K562 (cell line): Measurements from ENCODE around the gene TMOD2. TPM values are rescaled to one million over a fixed set of nuclear protein-coding genes. Genes with fewer than 3 reads are reported as not detected.
A peak's percentile ranks its signal among the peaks of the same experiment; 100 is the strongest.

Source experiments
- ATAC-seq: fragments of 200-7000 bp; cut with Tn5 transposase; 3 replicates; pipeline ENCODE4 v1.9.1; 2020; ENCODE audit warnings: moderate library complexity
- BruUV-seq: library from RNA; stranded (reverse); fragments of 400-500 nt; replicated peaks from 2 replicates; lab custom pipeline; 2021; lab: Mats Ljungman, UMichigan
- CTCF ChIA-PET: fragments of 300-600 bp; formaldehyde crosslinking; extraction: SDS; loops from one replicate; lab custom pipeline; 2021; ENCODE audit warnings: low intra/inter-chr PET ratio; lab: Yijun Ruan, JAX
- POLR2A ChIA-PET: fragments of 300-600, 350-650 bp; sonication (Branson Sonifier 250); formaldehyde crosslinking; extraction: SDS; loops from one replicate; lab custom pipeline; 2021; ENCODE audit warnings: antibody characterized with exemption, inconsistent platforms; lab: Yijun Ruan, JAX
- DNase-seq, 4 experiments: peaks; one replicate each; pipeline versions ENCODE4 v3.0.0 to v3.0.0-alpha.2; 2011 to 2018; ENCODE audit warnings: low spot score in 3 of 4, mixed read lengths in 3 of 4; ENCODE audit errors: extremely low read depth in 1 of 4
- FAIRE-seq: peaks from 2 replicates; lab custom pipeline; 2011; peaks lifted over from hg19 to GRCh38; lab: Jason Lieb, UNC
- H2AFZ ChIP-seq: 2 replicates; pipeline ENCODE4 v1.6.0; 2011; ENCODE audit warnings: low read depth, low read length, control low read depth, inconsistent platforms
- H3K27ac ChIP-seq: fragments of 200-600 bp; 3 replicates; pipeline ENCODE4 v1.8.0; 2011; ENCODE audit warnings: low read depth, mild to moderate bottlenecking, control low read depth, inconsistent platforms, low read length, moderate library complexity, mixed read lengths; ENCODE audit errors: extremely low read depth
- H3K27me3 ChIP-seq, 2 experiments: fragments of 300-600 bp in 1 of 2; 2 replicates in 1 of 2; 3 replicates in 1 of 2; pipeline versions ENCODE4 v1.6.0 to v1.8.0; 2011; ENCODE audit warnings: inconsistent platforms in 2 of 2, low read length in 2 of 2, mild to moderate bottlenecking in 1 of 2, mixed read lengths in 1 of 2, moderate library complexity in 1 of 2; ENCODE audit not compliant: control insufficient read depth in 2 of 2, insufficient read depth in 2 of 2
- H3K36me3 ChIP-seq: fragments of 300-600 bp; 3 replicates; pipeline ENCODE4 v1.8.0; 2011; ENCODE audit warnings: mild to moderate bottlenecking, low read length, inconsistent platforms; ENCODE audit not compliant: control insufficient read depth, insufficient read depth
- H3K4me1 ChIP-seq, 2 experiments: fragments of 200-600 bp in 1 of 2; replicated peaks in 1 of 2; 2 replicates in 1 of 2; 3 replicates in 1 of 2; pipeline versions ENCODE4 v1.5.1 to v1.8.0; 2011; ENCODE audit warnings: inconsistent platforms in 2 of 2, low read length in 2 of 2, mild to moderate bottlenecking in 1 of 2, mixed read lengths in 1 of 2, moderate library complexity in 1 of 2; ENCODE audit not compliant: control insufficient read depth in 2 of 2, insufficient read depth in 2 of 2
- H3K4me2 ChIP-seq: 2 replicates; pipeline ENCODE4 v1.6.1; 2011; ENCODE audit warnings: low read length, control low read depth, inconsistent platforms, mixed read lengths; ENCODE audit not compliant: insufficient read depth
- H3K4me3 ChIP-seq: fragments of 200-600 bp; sonication (generic), shearing (Covaris generic); 2 replicates; pipeline ENCODE4 v1.5.1; 2016; ENCODE audit warnings: control low read depth, inconsistent platforms
- H3K79me2 ChIP-seq: fragments of 200-600 bp; 3 replicates; pipeline ENCODE4 v1.8.0; 2011; ENCODE audit warnings: low read length, inconsistent platforms; ENCODE audit not compliant: control insufficient read depth, insufficient read depth
- H3K9ac ChIP-seq, 2 experiments: 2 replicates each; pipeline versions ENCODE4 v1.6.0 to v1.6.1; 2011; ENCODE audit warnings: low read depth in 2 of 2, low read length in 2 of 2, control low read depth in 1 of 2, inconsistent platforms in 1 of 2, mild to moderate bottlenecking in 1 of 2, mixed read lengths in 1 of 2; ENCODE audit not compliant: insufficient read depth in 1 of 2
- H3K9me1 ChIP-seq: one replicate; pipeline ENCODE4 v1.6.0; 2011; ENCODE audit warnings: inconsistent platforms, mild to moderate bottlenecking, low read length, moderate library complexity; ENCODE audit not compliant: control insufficient read depth, insufficient read depth
- H3K9me3 ChIP-seq: replicated peaks from 2 replicates; pipeline ENCODE4 v1.5.1; 2011; ENCODE audit warnings: low read depth, low read length, inconsistent platforms; ENCODE audit not compliant: control insufficient read depth, insufficient read depth
- H4K20me1 ChIP-seq: replicated peaks from 2 replicates; pipeline ENCODE4 v1.6.1; 2011; ENCODE audit warnings: low read length, inconsistent platforms, mixed read lengths; ENCODE audit not compliant: control insufficient read depth, insufficient read depth
- GTF2B ChIP-seq: IDR thresholded peaks from 2 replicates; pipeline ENCODE4 v1.6.1; 2011; ENCODE audit not compliant: insufficient read length; ENCODE audit errors: extremely low read depth
- HDAC2 ChIP-seq: fragments of 450-650 bp; IDR thresholded peaks from 2 replicates; pipeline ENCODE4 v1.6.1; 2016; ENCODE audit warnings: mild to moderate bottlenecking
- KDM5B ChIP-seq: fragments of 200-600 bp; sonication (generic); IDR thresholded peaks from 2 replicates; pipeline ENCODE4 v1.6.1; 2012; ENCODE audit warnings: low read depth, mild to moderate bottlenecking, moderate library complexity, low read length, control low read depth, inconsistent platforms; ENCODE audit not compliant: insufficient replicate concordance
- MCM5 ChIP-seq: fragments of 450-650 bp; IDR thresholded peaks from 2 replicates; pipeline ENCODE4 v1.6.1; 2016; ENCODE audit warnings: low read depth
- NKRF ChIP-seq: fragments of 450-650 bp; IDR thresholded peaks from 2 replicates; pipeline ENCODE4 v1.6.1; 2016; ENCODE audit warnings: borderline replicate concordance
- NUFIP1 ChIP-seq: fragments of 450-650 bp; IDR thresholded peaks from 2 replicates; pipeline ENCODE4 v1.6.1; 2018; ENCODE audit not compliant: partially characterized antibody
- PHB ChIP-seq: fragments of 250-450 bp; sonication (Bioruptor Pico); IDR thresholded peaks from 2 replicates; pipeline ENCODE4 v1.5.0; 2021
- RAD21 ChIP-seq, 2 experiments: fragments of 250-450 bp in 1 of 2; fragments of 450-650 bp in 1 of 2; sonication (Bioruptor Pico) in 1 of 2; formaldehyde crosslinking in 1 of 2; IDR thresholded peaks in 1 of 2; conservative IDR thresholded peaks in 1 of 2; 2 replicates each; pipeline versions ENCODE4 v1.4.0 to v1.8.0; 2020 to 2022; ENCODE audit warnings: mild to moderate bottlenecking in 2 of 2, moderate library complexity in 1 of 2
- SIN3A ChIP-seq, 2 experiments: fragments of 150-350 bp in 1 of 2; IDR thresholded peaks; 2 replicates each; pipeline ENCODE4 v1.6.1; 2011 to 2016; ENCODE audit warnings: borderline replicate concordance in 2 of 2, low read depth in 2 of 2, low read length in 2 of 2, mild to moderate bottlenecking in 2 of 2, moderate library complexity in 2 of 2; ENCODE audit not compliant: control insufficient read depth in 1 of 2
- STAG1 ChIP-seq: sonication (generic); formaldehyde crosslinking; IDR thresholded peaks from 2 replicates; pipeline ENCODE4 v1.5.0; 2020; ENCODE audit warnings: missing genetic modification reagents, borderline replicate concordance
- ZBTB2 ChIP-seq: fragments of 450-650 bp; IDR thresholded peaks from 2 replicates; pipeline ENCODE4 v1.6.1; 2016; ENCODE audit warnings: antibody characterized with exemption
- ZNF165 ChIP-seq: fragments of 250-450 bp; sonication (Bioruptor Pico); IDR thresholded peaks from 2 replicates; pipeline ENCODE4 v1.4.0; 2020; ENCODE audit warnings: borderline replicate concordance
- ZNF263 ChIP-seq: sonication (generic); formaldehyde crosslinking; IDR thresholded peaks from 2 replicates; pipeline ENCODE4 v1.8.0; 2022; ENCODE audit warnings: mild to moderate bottlenecking, missing genetic modification reagents, borderline replicate concordance
- ZNF639 ChIP-seq, 2 experiments: fragments of 200-800 bp in 1 of 2; sonication (Bioruptor generic) in 1 of 2; sonication (generic) in 1 of 2; formaldehyde crosslinking in 1 of 2; IDR thresholded peaks in 1 of 2; conservative IDR thresholded peaks in 1 of 2; 2 replicates each; pipeline versions ENCODE4 v1.5.0 to v1.6.1; 2016 to 2020; ENCODE audit warnings: missing compliant biosample characterization in 1 of 2, missing genetic modification characterization in 1 of 2, missing genetic modification reagents in 1 of 2
- WGBS: fragments of 100-300 bp; shearing (Covaris generic); methylation state at CpG from one replicate; pipeline ENCODE4 v1.1.6; 2016; ENCODE audit warnings: low coverage, mixed read lengths; ENCODE audit not compliant: insufficient coverage; ENCODE audit errors: missing lambda C conversion rate; 5-methylcytosine and 5-hydroxymethylcytosine counted together
- in situ Hi-C: fragments of 300-500 bp; cut with MboI; formaldehyde crosslinking; loops from 4 replicates; pipeline ENCODE4 v1.15.0; 2018; ENCODE audit warnings: inconsistent platforms, mixed read lengths
- intact Hi-C: fragments of 100-400 bp; cut with micrococcal nuclease; formaldehyde crosslinking; loops from 2 replicates; pipeline ENCODE4 v1.14.2; 2022
- polyA plus RNA-seq, 8 experiments: library from polyadenylated mRNA; depleted of rRNA in 4 of 8; stranded (reverse) in 5 of 8; unstranded in 3 of 8; fragments of >200 nt; fragmentation: Nextera tagmentation in 2 of 8; fragmentation: Illumina TruSeq in 1 of 8; extraction: Ambion mirVana in 2 of 8; extraction: Trizol in 1 of 8; gene quantifications; 2 replicates each; pipeline versions ENCODE4 v1.2.1 to v1.2.3, GENCODE V29; 2011 to 2014; ENCODE audit warnings: inconsistent platforms in 1 of 8, missing spikeins in 1 of 8
- total RNA-seq, 7 experiments: library from RNA; depleted of rRNA in 6 of 7; stranded (reverse); fragments of >200 nt in 6 of 7; fragmentation: Illumina TruSeq in 2 of 7; extraction: Trizol in 2 of 7; gene quantifications; 2 replicates each; pipeline versions ENCODE4 v1.2.1 to v1.2.3, GENCODE V29; 2011 to 2021; ENCODE audit warnings: low replicate concordance in 1 of 7

Gene TMOD2
- total and polyA plus RNA-seq, 9 of the 15 experiments (the other 6 are each of a cell fraction or from before 2014, with no cell fraction given), result 0.49 to 3.8 (median 3.0) TPM

- TF ChIP-seq GTF2B, result no peak
- TF ChIP-seq SIN3A (IDR thresholded peaks at IDR 0.05; ENCODE audit: borderline replicate concordance in 2 of 2, control insufficient read depth in 1 of 2, low read depth in 2 of 2, low read length in 2 of 2), result no peak
- TF ChIP-seq PHB (CRISPR knock-in tag), result no peak
- TF ChIP-seq, all 486 proteins: peak for 0
These were observed 30.1 kb downstream of the TMOD2 start (continued) for GRCh38 chr15:51781506-51781905.

- Histone ChIP-seq H3K4me2 (no peak overlapping the region), H2AFZ (no peak overlapping the region), H3K27me3 (no peaks in the 10 kb centered on the region), H3K9me3 (peaks cover 3% of the 10 kb centered on the region; the same call in 1 of the 2 replicates), H3K4me3 (no peak overlapping the region), H3K4me1 (no peaks in the 10 kb centered on the region), H4K20me1 (no peaks in the 10 kb centered on the region), H3K79me2 (no peaks in the 10 kb centered on the region), H3K27ac (no peak overlapping the region), H3K36me3 (peaks cover 4% of the 10 kb centered on the region; the same call in 1 of the 3 replicates), H3K9ac (no peak overlapping the region), H3K9me1 (no peaks in the 10 kb centered on the region)
- peak; percentile 85 for FAIRE-seq
- peak; percentile 41 to 52 (median 45) for DNase-seq
- CTCF ChIA-PET, result interaction anchor here (1.0 kb wide), 1 partner anchor 123 kb away, joined by 4 read pairs; no protein-coding TSS in a partner anchor
- POLR2A ChIA-PET, result no interaction called here
- ATAC-seq, result peak; percentile 82
- 55% methylated on average over 7 of the region's 7 CpGs for WGBS
- BruUV-seq, result no TSS peak
- intact Hi-C loops (loop anchor here (1.0 to 10.0 kb wide), 3 partner anchors 135 to 445 kb away; no protein-coding TSS in a partner anchor), in situ Hi-C loops (no loop called here)
- peak; percentile 24; the same call in 1 of the 2 replicates for TF ChIP-seq STAG1 (CRISPR knock-in tag)
- TF ChIP-seq NKRF, result no peak
- TF ChIP-seq ZNF165 (CRISPR knock-in tag), result no peak
- TF ChIP-seq MCM5, result no peak
- no peak for TF ChIP-seq NUFIP1
- TF ChIP-seq ZNF263 (CRISPR knock-in tag), result no peak
- TF ChIP-seq HDAC2, result no peak
- no peak for TF ChIP-seq ZBTB2
- TF ChIP-seq RAD21 (CRISPR knock-in tag; conservative IDR thresholded peaks at IDR 0.05 in 1 of 2, IDR thresholded peaks at IDR 0.05 in 1 of 2), result peak; percentile 39 to 79; a peak in 3 of 4 replicates
- TF ChIP-seq ZNF639 (CRISPR knock-in tag; conservative IDR thresholded peaks at IDR 0.05 in 1 of 2, IDR thresholded peaks at IDR 0.05 in 1 of 2), result no peak
- TF ChIP-seq KDM5B, result no peak
These were observed 31.0 kb downstream of the TMOD2 start for GRCh38 chr15:51782357-51782896.
